Thymus (tissue), 11 donors: ENCODE results near the gene HTR7. TPM values are rescaled to one million over a fixed set of nuclear protein-coding genes. Genes with fewer than 3 reads are reported as not detected.

ENCODE experiments used
- DNase-seq, 9 donors: peaks; one replicate each; pipeline ENCODE4 v3.0.0-alpha.2; 2013; ENCODE audit warnings: low spot score in 9 of 9, low read depth in 6 of 9, missing footprints in 1 of 9
- H3K27ac ChIP-seq, 2 donors: one replicate each; pipeline ENCODE4 v1.5.1; 2013; ENCODE audit warnings: control low read depth in 1 of 2, low read depth in 1 of 2, low read length in 1 of 2, mild to moderate bottlenecking in 1 of 2, moderate library complexity in 1 of 2
- H3K27me3 ChIP-seq, 2 donors: one replicate each; pipeline ENCODE4 v1.5.1; 2013; ENCODE audit warnings: low read length in 1 of 2; ENCODE audit not compliant: control insufficient read depth in 2 of 2, insufficient read depth in 1 of 2
- H3K36me3 ChIP-seq, 2 donors: one replicate each; pipeline ENCODE4 v1.5.1; 2013; ENCODE audit warnings: low read length in 1 of 2, mild to moderate bottlenecking in 1 of 2, moderate library complexity in 1 of 2; ENCODE audit not compliant: control insufficient read depth in 2 of 2, insufficient read depth in 2 of 2
- H3K4me1 ChIP-seq, 2 donors: one replicate each; pipeline ENCODE4 v1.5.1; 2013; ENCODE audit warnings: low read length in 2 of 2; ENCODE audit not compliant: control insufficient read depth in 2 of 2, insufficient read depth in 2 of 2
- H3K4me3 ChIP-seq, 2 donors: one replicate each; pipeline ENCODE4 v1.5.1; 2013; ENCODE audit warnings: low read length in 2 of 2, control low read depth in 1 of 2, mild to moderate bottlenecking in 1 of 2
- H3K9me3 ChIP-seq, 2 donors: one replicate each; pipeline ENCODE4 v1.5.1; 2013; ENCODE audit warnings: low read length in 1 of 2, mild to moderate bottlenecking in 1 of 2; ENCODE audit not compliant: control insufficient read depth in 2 of 2, insufficient read depth in 1 of 2
- WGBS: extraction: QIAGEN DNeasy Blood & Tissue Kit; methylation state at CpG from one replicate; pipeline ENCODE4 v1.1.7; 2013; 5-methylcytosine and 5-hydroxymethylcytosine counted together
- polyA plus RNA-seq: library from polyadenylated mRNA; stranded (reverse); fragments of 200-250 nt; gene quantifications from one replicate; pipeline ENCODE4 v1.2.3, GENCODE V29; 2013
- total RNA-seq: library from RNA; stranded (reverse); fragments of 120-200 nt; gene quantifications from one replicate; pipeline ENCODE4 v1.2.4, GENCODE V29; 2013
- donor health status: healthy.

Gene HTR7
- total and polyA plus RNA-seq, 2 donors = 0.09 to 0.14 TPM

DNA sequence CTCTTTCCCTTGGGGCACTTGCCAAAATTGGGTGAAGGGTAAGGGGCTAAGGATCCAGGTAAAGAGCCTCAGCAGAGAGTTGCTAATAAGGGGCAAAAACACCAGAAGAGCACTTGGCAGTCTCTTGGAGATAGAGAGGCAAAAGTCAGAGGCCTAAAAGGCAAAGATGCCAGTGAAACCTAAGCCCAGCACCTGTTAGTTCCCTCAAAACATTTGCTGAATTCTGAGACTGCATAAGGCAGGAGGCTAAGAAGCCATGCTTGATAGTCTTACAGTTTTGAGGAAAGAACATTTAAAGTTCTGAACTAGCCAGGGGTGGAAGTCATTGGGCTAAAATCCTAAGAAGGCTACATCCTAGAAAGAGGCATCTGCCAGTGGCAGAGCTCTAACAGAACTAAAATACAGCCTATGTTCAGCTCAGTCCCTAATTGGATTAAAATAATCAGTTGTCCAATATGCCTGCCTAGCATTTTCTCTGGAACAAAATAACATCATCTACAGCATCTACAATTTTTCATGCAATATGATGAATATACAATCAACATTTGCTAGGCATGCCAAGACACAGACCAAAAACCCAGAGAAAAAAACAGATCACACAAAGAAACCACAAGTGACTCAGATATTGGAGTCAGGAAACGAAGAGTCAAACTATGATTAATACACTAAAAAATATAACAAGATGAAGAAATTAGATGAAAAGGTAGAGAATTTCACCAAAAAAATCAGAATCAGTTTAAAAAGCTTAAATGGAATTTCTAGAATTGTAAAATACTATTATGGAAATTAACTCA is 7.7 kb downstream of the HTR7 start:
- Histone ChIP-seq H3K4me1 (no peaks in the 10 kb centered on the region), H3K27me3 (peaks cover 0 to 18% of the 10 kb centered on the region in 2 donors), H3K36me3 (no peaks in the 10 kb centered on the region), H3K27ac (no peak overlapping the region), H3K4me3 (no peak overlapping the region), H3K9me3 (peaks cover 0 to 3% of the 10 kb centered on the region in 2 donors)
- WGBS = 89% methylated on average over 1 of the region's 1 CpG
- no peak for DNase-seq

DNA sequence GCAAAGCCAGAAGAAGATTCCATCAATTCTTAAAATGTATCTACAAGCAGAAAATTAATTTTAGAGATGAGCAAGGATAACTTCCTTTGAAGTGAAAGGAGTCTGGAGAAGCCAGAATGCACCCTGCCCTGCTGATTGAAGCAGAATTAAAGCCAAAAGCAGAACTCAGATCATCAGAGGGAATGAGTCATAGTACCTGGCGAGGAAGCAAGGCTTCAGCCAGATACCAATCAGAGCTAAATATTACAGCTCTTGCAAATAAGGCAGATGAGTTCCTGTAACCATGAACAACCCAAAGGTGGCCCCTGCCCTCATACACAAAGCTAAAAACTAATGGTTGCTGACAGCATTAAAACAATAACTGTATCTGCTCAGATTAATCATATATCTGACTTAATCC is 10.4 kb downstream of the HTR7 start:
- Histone ChIP-seq H3K9me3 (peaks cover 0 to 3% of the 10 kb centered on the region in 2 donors), H3K27me3 (no peaks in the 10 kb centered on the region), H3K4me1 (no peaks in the 10 kb centered on the region), H3K36me3 (no peaks in the 10 kb centered on the region), H3K27ac (no peak overlapping the region), H3K4me3 (no peak overlapping the region)
- DNase-seq = peak in 1 of 9 donors; percentile 8
- WGBS = 17% methylated on average over 1 of the region's 1 CpG

DNA sequence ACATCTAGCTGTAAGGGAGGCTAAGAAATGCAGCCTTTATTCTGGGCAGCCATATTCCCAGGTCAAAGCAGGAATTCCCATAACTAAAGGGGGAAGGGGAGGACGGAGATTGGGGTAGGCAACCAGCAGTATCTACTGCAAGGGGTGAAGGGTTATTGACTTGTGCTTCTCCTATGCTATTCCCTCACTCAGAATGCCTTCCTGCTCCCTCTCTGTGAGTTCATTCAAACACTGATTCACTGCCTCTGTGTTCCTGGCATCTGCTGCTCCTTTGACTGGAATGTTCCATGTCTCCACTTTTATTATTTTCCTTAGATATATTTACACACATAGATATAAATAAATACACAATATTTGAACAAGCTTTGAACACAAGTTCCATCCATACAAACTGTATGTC is 11.1 kb downstream of the HTR7 start:
- H3K27ac ChIP-seq = no peak overlapping the region
- 84% methylated on average over 1 of the region's 1 CpG for WGBS
- no peak overlapping the region for H3K4me3 ChIP-seq
- DNase-seq = no peak
- peaks cover 0 to 3% of the 10 kb centered on the region in 2 donors for H3K9me3 ChIP-seq
- no peaks in the 10 kb centered on the region for H3K4me1 ChIP-seq
- H3K27me3 ChIP-seq = no peaks in the 10 kb centered on the region
- no peaks in the 10 kb centered on the region for H3K36me3 ChIP-seq

DNA sequence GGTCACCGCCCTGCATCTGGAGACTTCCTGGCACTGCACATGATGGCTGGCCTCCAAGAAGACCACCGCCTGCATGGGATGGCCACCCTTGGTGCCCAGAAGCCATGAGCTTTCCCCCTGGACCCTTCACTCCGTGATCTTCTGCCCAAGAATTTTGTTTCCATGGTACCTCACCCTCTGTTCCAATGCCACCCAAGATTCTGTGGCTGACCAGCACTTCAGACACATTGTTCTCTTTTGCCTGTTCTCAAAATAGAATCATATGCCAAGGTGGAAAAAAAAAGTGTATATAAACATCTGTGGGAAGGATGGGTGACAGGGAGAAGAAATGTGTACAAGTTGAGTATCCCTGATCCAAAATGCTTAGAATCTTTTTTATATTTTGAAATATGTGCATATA is 12.1 kb downstream of the HTR7 start:
- H3K9me3 ChIP-seq = no peaks in the 10 kb centered on the region
- no peaks in the 10 kb centered on the region for H3K4me1 ChIP-seq
- no peaks in the 10 kb centered on the region for H3K27me3 ChIP-seq
- no peak overlapping the region for H3K27ac ChIP-seq
- 90% methylated on average over 3 of the region's 3 CpGs for WGBS
- H3K4me3 ChIP-seq = no peak overlapping the region
- DNase-seq = no peak
- H3K36me3 ChIP-seq = no peaks in the 10 kb centered on the region

DNA sequence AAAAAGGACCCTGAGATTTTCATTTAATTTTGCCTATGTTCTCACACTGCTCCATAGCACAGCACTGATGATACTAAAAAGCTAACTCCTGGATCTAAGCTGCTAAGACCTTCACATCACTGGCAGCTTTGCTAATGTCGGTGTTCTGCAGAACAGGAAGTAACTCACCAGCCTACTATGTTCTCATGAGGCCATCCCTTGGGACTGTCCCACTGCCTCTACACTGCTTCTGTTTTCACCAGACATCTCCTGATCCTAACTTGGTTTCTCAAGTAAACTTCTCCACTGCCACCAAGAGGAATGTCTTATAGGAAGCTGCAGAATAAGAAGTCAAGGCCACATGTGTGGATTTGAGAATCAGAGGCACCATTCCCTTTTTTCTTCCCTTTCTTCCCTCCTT is 15.1 kb downstream of the HTR7 start:
- H3K4me3 ChIP-seq = no peak overlapping the region
- no peaks in the 10 kb centered on the region for H3K9me3 ChIP-seq
- H3K27ac ChIP-seq = no peak overlapping the region
- H3K27me3 ChIP-seq = no peaks in the 10 kb centered on the region
- no peaks in the 10 kb centered on the region for H3K4me1 ChIP-seq
- H3K36me3 ChIP-seq = no peaks in the 10 kb centered on the region
- 84% methylated on average over 1 of the region's 1 CpG for WGBS
- no peak for DNase-seq

DNA sequence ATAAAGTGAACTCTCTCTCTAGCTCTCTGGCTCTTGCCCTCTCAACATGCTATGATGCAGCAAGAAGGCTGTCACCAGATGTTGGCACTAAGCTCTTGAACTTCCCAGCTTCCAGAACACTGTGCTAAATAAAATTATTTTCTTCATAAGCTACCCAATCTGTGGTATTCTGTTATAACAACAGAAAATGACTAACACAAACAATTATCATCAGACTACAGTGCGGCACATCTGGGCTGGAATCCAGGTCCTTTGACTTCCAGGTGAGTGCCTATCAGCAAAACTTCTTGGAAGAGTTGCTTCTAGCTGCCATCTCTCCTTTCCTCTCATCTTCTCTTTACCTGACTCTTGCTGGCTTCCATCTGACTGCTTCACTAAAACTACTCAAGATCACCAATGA is 20.4 kb downstream of the HTR7 start:
- no peaks in the 10 kb centered on the region for H3K4me1 ChIP-seq
- H3K36me3 ChIP-seq = no peaks in the 10 kb centered on the region
- H3K27me3 ChIP-seq = no peaks in the 10 kb centered on the region
- DNase-seq = no peak
- no peak overlapping the region for H3K4me3 ChIP-seq
- H3K9me3 ChIP-seq = peaks cover 0 to 4% of the 10 kb centered on the region in 2 donors
- no peak overlapping the region for H3K27ac ChIP-seq
- WGBS = 97% methylated on average over 1 of the region's 1 CpG

DNA sequence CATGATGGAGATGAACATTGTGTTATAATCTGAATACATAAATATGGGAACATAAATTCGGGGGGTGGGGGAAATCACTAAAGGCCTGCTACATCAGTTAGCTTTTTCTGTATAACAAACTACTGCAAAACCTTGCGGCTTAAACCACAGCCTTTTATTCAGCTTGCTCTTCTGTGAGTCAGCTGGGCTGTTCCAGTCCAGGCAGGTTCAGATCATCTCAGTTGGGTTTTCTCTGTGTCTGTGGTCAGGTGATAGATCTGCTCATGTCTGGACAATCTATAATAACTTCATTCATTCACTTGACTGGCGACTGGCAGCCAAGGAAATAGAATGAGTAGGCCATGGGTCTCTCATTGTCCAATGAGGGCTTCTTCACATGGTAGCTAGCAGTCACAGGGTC is 23.5 kb downstream of the HTR7 start:
- 90% methylated on average over 3 of the region's 3 CpGs for WGBS
- no peaks in the 10 kb centered on the region for H3K27me3 ChIP-seq
- no peak overlapping the region for H3K27ac ChIP-seq
- no peak for DNase-seq
- no peaks in the 10 kb centered on the region for H3K4me1 ChIP-seq
- H3K4me3 ChIP-seq = no peak overlapping the region
- peaks cover 0 to 8% of the 10 kb centered on the region in 2 donors for H3K9me3 ChIP-seq
- H3K36me3 ChIP-seq = no peaks in the 10 kb centered on the region

DNA sequence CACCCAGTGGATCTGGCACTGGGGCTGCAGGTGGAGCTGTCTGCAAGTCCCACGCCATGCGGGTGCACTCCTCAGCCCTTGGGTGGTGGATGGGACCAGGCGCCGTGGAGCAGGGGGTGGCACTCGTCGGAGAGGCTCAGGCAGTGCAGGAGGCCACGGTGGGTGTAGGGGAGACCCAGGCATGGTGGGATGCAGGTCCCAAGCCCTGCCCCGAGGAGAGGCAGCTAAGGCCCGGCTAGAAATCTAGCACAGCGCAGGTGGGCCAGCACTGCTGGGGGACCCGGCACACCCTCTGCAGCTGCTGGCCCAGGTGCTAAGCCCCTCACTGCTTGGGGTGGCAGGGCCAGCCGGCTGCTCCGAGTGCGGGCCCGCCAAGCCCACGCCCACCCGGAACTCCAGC is 25.7 kb downstream of the HTR7 start:
- Histone ChIP-seq H3K36me3 (no peaks in the 10 kb centered on the region), H3K9me3 (peaks cover 0 to 8% of the 10 kb centered on the region in 2 donors)
- whole genome bisulfite sequencing = 97% methylated on average over 17 of the region's 17 CpGs

DNA sequence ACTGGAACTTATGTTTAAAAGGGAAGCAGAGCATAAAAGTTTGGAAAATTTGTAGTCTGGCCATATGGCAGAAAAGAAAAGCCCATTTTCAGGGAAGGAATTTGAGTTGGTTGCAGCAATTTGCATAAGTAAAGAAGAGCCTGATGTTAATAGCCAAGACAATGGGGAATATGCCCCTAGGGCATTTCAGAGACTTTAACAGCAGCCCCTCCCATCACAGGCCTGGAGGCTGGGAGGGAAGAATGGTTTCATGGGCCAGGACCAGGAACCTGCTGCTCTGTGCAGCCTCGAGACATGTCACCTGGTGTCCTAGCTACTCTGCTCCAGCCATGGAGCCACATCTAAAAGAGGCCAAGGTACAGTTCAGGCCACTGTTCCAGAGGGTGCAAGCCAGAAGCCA is 35.3 kb downstream of the HTR7 start:
- Histone ChIP-seq H3K4me1 (no peaks in the 10 kb centered on the region), H3K27ac (no peak overlapping the region), H3K36me3 (no peaks in the 10 kb centered on the region), H3K27me3 (no peaks in the 10 kb centered on the region), H3K9me3 (peaks cover 0 to 2% of the 10 kb centered on the region in 2 donors), H3K4me3 (no peak overlapping the region)
- WGBS = 98% methylated on average over 1 of the region's 1 CpG
- DNase-seq = no peak

More for the DNA sequence above, 25.7 kb downstream of the HTR7 start:
- Histone ChIP-seq H3K27me3 (no peaks in the 10 kb centered on the region), H3K4me1 (no peaks in the 10 kb centered on the region), H3K27ac (no peak overlapping the region), H3K4me3 (no peak overlapping the region)
- no peak for DNase-seq
